BLaER1 (cell line): Measurements from ENCODE around the gene LINGO1.

Experiments used
- H3K27ac ChIP-seq: shearing (Covaris generic); formaldehyde crosslinking; 2 replicates; pipeline ENCODE4 v1.8.1; 2022
- H3K27me3 ChIP-seq: shearing (Covaris generic); formaldehyde crosslinking; 2 replicates; pipeline ENCODE4 v1.8.1; 2022
- H3K36me3 ChIP-seq: shearing (Covaris generic); formaldehyde crosslinking; 2 replicates; pipeline ENCODE4 v1.8.1; 2022
- H3K4me1 ChIP-seq: shearing (Covaris generic); formaldehyde crosslinking; 2 replicates; pipeline ENCODE4 v1.8.1; 2022
- H3K4me2 ChIP-seq: shearing (Covaris generic); formaldehyde crosslinking; 2 replicates; pipeline ENCODE4 v1.8.1; 2022
- H3K4me3 ChIP-seq: shearing (Covaris generic); formaldehyde crosslinking; 2 replicates; pipeline ENCODE4 v1.8.1; 2022
- H3K9ac ChIP-seq: shearing (Covaris generic); formaldehyde crosslinking; 2 replicates; pipeline ENCODE4 v1.8.1; 2022
- H3K9me3 ChIP-seq: shearing (Covaris generic); formaldehyde crosslinking; 2 replicates; pipeline ENCODE4 v1.8.1; 2022
- H4K20me1 ChIP-seq: shearing (Covaris generic); formaldehyde crosslinking; 2 replicates; pipeline ENCODE4 v1.8.1; 2022
- Cebpa-rat ChIP-seq: shearing (Covaris generic); IDR thresholded peaks from 2 replicates; pipeline ENCODE4 v1.8.1; 2022

Gene LINGO1

DNA sequence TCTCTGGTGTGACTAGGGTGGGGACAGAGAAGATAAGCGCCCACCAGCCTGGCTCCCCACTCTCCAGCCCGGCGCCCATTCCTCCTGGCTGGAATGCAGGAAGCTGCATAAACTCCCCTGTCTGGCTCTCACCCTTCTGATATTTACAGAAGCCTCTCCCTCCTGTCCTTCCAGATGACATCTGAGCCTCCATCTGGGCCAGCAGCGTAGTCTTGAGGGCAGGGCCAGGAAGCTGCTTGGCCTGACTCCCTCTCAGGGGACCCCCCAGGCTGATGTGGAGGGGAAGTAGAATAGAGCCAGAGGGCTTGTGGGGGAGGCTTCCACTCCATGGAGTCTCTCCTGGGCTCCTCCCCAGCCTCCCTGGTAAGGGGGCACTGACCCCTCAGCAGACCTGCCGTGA, 49.9 kb downstream of the LINGO1 start:
- peak overlapping the region; percentile 35 for H3K4me3 ChIP-seq
- no peaks in the 10 kb centered on the region for H3K9me3 ChIP-seq
- H3K27me3 ChIP-seq: no peaks in the 10 kb centered on the region
- H3K27ac ChIP-seq: peak overlapping the region; percentile 80
- peaks cover 87% of the 10 kb centered on the region for H3K4me1 ChIP-seq
- H3K4me2 ChIP-seq: peak overlapping the region; percentile 95
- TF ChIP-seq Cebpa-rat: no peak
- H3K36me3 ChIP-seq: no peaks in the 10 kb centered on the region
- H3K9ac ChIP-seq: peak overlapping the region; percentile 46; the same call in 1 of the 2 replicates
- H4K20me1 ChIP-seq: no peaks in the 10 kb centered on the region

- peak overlapping the region; percentile 95 for H3K4me2 ChIP-seq
- no peaks in the 10 kb centered on the region for H3K9me3 ChIP-seq
- no peaks in the 10 kb centered on the region for H3K27me3 ChIP-seq
- H3K4me1 ChIP-seq: peaks cover 87% of the 10 kb centered on the region
- TF ChIP-seq Cebpa-rat: no peak
- peak overlapping the region; percentile 46; the same call in 1 of the 2 replicates for H3K9ac ChIP-seq
- H3K27ac ChIP-seq: peak overlapping the region; percentile 80
- H4K20me1 ChIP-seq: no peaks in the 10 kb centered on the region
- peak overlapping the region; percentile 35; the same call in 1 of the 2 replicates for H3K4me3 ChIP-seq
- no peaks in the 10 kb centered on the region for H3K36me3 ChIP-seq
Measured at GRCh38 chr15:77581896-77582569, 50.7 kb downstream of the LINGO1 start.

DNA sequence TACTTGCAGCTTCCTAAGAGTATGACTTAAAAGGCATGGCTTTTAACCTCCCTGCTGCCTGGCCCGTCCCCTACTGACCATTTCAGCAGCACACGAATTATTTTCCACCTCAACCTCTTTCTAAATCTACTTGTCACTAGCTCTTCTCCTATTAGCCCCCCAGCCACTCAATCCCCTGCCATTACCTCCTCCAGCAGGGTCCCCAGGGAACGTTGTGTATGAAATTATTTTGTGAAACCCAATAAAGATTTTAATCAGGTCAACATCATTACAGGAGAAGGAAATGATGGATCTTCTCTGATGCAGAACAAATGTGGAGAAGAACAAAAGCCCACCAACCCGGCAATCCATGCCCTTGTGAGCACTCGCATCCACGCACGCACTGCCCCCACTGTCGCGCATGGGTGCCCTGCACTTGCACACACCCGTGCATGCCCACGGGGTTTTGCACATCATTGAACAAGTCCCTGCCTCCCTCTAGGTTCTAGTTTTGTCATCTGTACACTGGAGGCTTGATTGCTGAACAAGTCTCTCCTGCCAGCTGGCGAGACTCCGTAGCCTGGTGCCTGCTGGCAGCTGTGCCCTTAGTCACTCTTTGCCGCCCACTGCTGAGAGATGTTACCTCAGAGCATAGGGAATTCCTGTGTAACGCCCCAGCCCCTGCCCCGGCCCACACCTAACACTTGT, 51.6 kb downstream of the LINGO1 start:
- H3K4me2 ChIP-seq: peak overlapping the region; percentile 95

DNA sequence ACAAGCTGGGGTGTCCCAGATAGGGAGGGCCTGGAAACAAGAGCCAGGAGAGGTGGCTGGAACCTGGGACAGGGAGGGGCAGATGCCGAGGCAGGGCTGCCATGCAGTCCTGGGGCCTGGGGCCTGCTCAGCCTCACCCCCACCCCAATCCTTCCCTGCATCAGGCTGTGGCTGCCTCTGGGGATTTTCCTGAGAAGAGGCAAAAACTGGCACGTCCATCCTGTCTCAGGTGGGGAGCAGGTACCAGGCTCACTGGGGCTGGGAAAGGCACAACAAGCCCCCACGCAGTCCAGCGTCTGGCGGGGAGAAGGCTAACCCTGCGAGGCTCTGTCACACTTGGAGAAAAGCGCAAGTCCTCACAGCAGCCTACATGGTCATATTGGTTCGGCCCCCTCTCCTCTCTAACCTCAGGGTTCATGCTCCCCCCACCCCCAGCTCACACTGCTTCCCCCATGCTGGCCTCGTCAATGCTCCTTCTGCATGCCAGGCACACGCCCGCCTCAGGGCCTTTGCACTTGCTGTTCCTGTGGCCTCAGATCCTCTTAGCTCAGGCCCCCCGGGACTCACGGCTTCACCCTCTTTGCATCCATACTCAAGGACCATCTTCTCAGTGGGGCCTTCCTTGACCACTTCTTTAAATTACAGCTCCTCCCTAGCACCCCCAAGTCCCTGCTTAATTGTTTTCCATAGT, 53.1 kb downstream of the LINGO1 start:
- H3K9ac ChIP-seq: peak overlapping the region; percentile 55; the same call in 1 of the 2 replicates
- H3K9me3 ChIP-seq: no peaks in the 10 kb centered on the region
- no peak for TF ChIP-seq Cebpa-rat
- no peaks in the 10 kb centered on the region for H4K20me1 ChIP-seq
- peaks cover 99% of the 10 kb centered on the region for H3K4me1 ChIP-seq
- no peaks in the 10 kb centered on the region for H3K36me3 ChIP-seq
- H3K27me3 ChIP-seq: no peaks in the 10 kb centered on the region
- H3K27ac ChIP-seq: peak overlapping the region; percentile 85
- H3K4me2 ChIP-seq: peak overlapping the region; percentile 95
- no peak overlapping the region for H3K4me3 ChIP-seq

More for the DNA sequence above, 51.6 kb downstream of the LINGO1 start:
- no peak for TF ChIP-seq Cebpa-rat
- Histone ChIP-seq H3K4me3 (no peak overlapping the region), H3K4me1 (peaks cover 95% of the 10 kb centered on the region), H3K27ac (peak overlapping the region; percentile 80), H3K36me3 (no peaks in the 10 kb centered on the region), H4K20me1 (no peaks in the 10 kb centered on the region), H3K9me3 (no peaks in the 10 kb centered on the region), H3K27me3 (no peaks in the 10 kb centered on the region), H3K9ac (peak overlapping the region; percentile 46; the same call in 1 of the 2 replicates)

- Histone ChIP-seq H4K20me1 (no peaks in the 10 kb centered on the region), H3K27ac (peak overlapping the region; percentile 85), H3K4me1 (peaks cover 99% of the 10 kb centered on the region), H3K4me3 (peak overlapping the region; percentile 15; the same call in 1 of the 2 replicates), H3K4me2 (peak overlapping the region; percentile 95), H3K9ac (peak overlapping the region; percentile 58; the same call in 1 of the 2 replicates), H3K27me3 (no peaks in the 10 kb centered on the region), H3K9me3 (no peaks in the 10 kb centered on the region), H3K36me3 (no peaks in the 10 kb centered on the region)
- no peak for TF ChIP-seq Cebpa-rat
Measured at GRCh38 chr15:77578641-77579372, 53.9 kb downstream of the LINGO1 start.

GRCh38 chr15:77577366-77577950, 55.3 kb downstream of the LINGO1 start:
- peak overlapping the region; percentile 33; the same call in 1 of the 2 replicates for H3K9ac ChIP-seq
- no peak for TF ChIP-seq Cebpa-rat
- H3K4me3 ChIP-seq: peak overlapping the region; percentile 15; the same call in 1 of the 2 replicates
- no peaks in the 10 kb centered on the region for H3K9me3 ChIP-seq
- peaks cover 97% of the 10 kb centered on the region for H3K4me1 ChIP-seq
- no peaks in the 10 kb centered on the region for H4K20me1 ChIP-seq
- peak overlapping the region; percentile 95 for H3K4me2 ChIP-seq
- no peaks in the 10 kb centered on the region for H3K36me3 ChIP-seq
- H3K27ac ChIP-seq: peak overlapping the region; percentile 85
- H3K27me3 ChIP-seq: no peaks in the 10 kb centered on the region

DNA sequence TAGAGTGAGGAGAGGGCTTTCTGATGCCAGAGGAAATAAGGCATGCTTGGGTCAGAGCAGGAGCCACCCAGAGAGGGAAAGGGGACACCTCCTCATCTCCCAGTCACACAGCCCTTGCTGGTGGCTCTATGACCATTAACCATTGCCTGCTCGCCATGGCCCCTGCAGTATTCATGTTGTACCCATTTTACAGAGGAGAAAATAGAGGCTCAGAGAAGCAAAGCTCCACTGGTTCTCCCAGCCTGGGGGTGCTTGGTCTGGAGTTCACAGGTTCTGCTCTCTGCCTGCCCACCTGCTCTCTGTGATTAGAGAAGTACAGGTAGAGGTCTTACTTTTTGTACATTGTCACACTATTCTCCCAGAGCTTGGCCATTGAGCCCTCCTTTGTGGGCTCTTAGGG, 56.2 kb downstream of the LINGO1 start:
- Histone ChIP-seq H3K27me3 (no peaks in the 10 kb centered on the region), H4K20me1 (no peaks in the 10 kb centered on the region), H3K9me3 (no peaks in the 10 kb centered on the region), H3K9ac (no peak overlapping the region), H3K4me1 (peaks cover 88% of the 10 kb centered on the region), H3K4me3 (no peak overlapping the region), H3K4me2 (peak overlapping the region; percentile 95), H3K27ac (peak overlapping the region; percentile 85), H3K36me3 (no peaks in the 10 kb centered on the region)
- no peak for TF ChIP-seq Cebpa-rat

DNA sequence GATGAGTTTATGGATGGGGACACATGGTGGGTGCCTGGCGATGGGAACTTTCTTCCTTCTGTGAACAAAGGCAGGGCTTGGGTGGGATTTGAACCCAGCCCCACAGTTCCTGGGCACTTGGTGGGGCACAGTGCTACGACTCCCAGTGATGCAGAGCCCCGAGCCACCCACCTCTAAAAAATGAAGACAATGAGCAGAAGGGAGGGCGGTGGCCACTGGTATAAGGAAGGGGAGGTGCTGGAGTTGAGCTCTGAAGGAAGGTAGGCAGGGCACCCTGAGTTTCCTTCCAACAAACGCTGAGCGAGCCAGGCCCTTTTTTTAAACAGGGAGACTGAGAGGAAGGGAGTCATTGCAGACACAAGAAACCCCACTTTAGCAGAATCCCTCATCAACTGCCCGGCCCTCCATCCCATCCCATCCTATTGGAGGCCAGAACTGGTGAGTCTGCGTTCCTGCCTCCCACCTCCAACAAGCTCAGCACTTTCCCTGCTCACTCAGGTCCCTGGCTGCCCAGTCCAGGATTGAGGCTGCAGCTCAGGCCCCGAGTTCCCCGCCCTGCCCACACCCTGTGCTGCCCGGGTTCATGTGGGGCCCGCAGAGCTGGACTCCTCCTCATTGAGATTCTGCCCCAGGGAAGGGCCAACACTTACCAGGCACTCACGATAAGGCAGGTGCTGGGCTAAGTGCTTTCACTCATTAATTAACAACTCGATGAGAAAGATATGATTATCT, 57.3 kb downstream of the LINGO1 start:
- Histone ChIP-seq H3K9me3 (no peaks in the 10 kb centered on the region), H3K36me3 (no peaks in the 10 kb centered on the region), H3K4me1 (peaks cover 76% of the 10 kb centered on the region), H3K27me3 (no peaks in the 10 kb centered on the region), H3K4me2 (peak overlapping the region; percentile 63), H3K4me3 (no peak overlapping the region), H3K9ac (no peak overlapping the region), H3K27ac (peak overlapping the region; percentile 49; the same call in 1 of the 2 replicates), H4K20me1 (no peaks in the 10 kb centered on the region)
- TF ChIP-seq Cebpa-rat: no peak
